A549 (cell line): Measurements from ENCODE around the gene FNTB. TPM values are rescaled to one million over a fixed set of nuclear protein-coding genes. Genes with fewer than 3 reads are reported as not detected.

Experiments
- ATAC-seq, 2 experiments: fragments of 200-7000 bp in 1 of 2; fragments of >200 bp in 1 of 2; cut with Nextera tagmentation in 1 of 2; cut with Tn5 transposase in 1 of 2; 3 replicates each; pipeline versions ENCODE4 v1.8.0 to v1.9.1; 2018 to 2020; ENCODE audit warnings: mild to moderate bottlenecking in 1 of 2, moderate library complexity in 1 of 2
- CTCF ChIA-PET: fragments of 300-600 bp; sonication (Branson Sonifier 250); formaldehyde crosslinking; extraction: SDS; loops from one replicate; lab custom pipeline; 2021; ENCODE audit warnings: antibody characterized with exemption, inconsistent platforms; lab: Yijun Ruan, JAX
- POLR2A ChIA-PET: fragments of 350-600 bp; formaldehyde crosslinking; extraction: SDS; loops from one replicate; lab custom pipeline; 2021; ENCODE audit warnings: antibody characterized with exemption, inconsistent platforms; lab: Yijun Ruan, JAX
- DNase-seq, 2 experiments: peaks; one replicate each; pipeline versions ENCODE4 v3.0.0 to v3.0.0-alpha.2; 2011 to 2016; ENCODE audit warnings: low read depth in 1 of 2, low spot score in 1 of 2
- FAIRE-seq: peaks from 2 replicates; lab custom pipeline; 2011; peaks lifted over from hg19 to GRCh38; lab: Jason Lieb, UNC
- H3K27ac ChIP-seq, 2 experiments: fragments of >200 bp; sonication (Bioruptor Twin); formaldehyde crosslinking; 3 replicates each; pipeline ENCODE4 v1.5.1; 2016 to 2017
- H3K4me1 ChIP-seq: fragments of >200 bp; sonication (Bioruptor Twin); formaldehyde crosslinking; 3 replicates; pipeline ENCODE4 v1.6.1; 2016
- H3K4me2 ChIP-seq: fragments of >200 bp; sonication (Bioruptor Twin); formaldehyde crosslinking; 3 replicates; pipeline ENCODE4 v1.6.1; 2016
- H3K4me3 ChIP-seq: fragments of >200 bp; sonication (Bioruptor Twin); formaldehyde crosslinking; 3 replicates; pipeline ENCODE4 v1.5.1; 2016
- H3K9me3 ChIP-seq: fragments of >200 bp; sonication (Bioruptor Twin); formaldehyde crosslinking; 3 replicates; pipeline ENCODE4 v1.6.1; 2016
- CEBPB ChIP-seq, 2 experiments: fragments of >200 bp in 1 of 2; sonication (Bioruptor Twin) in 1 of 2; formaldehyde crosslinking in 1 of 2; IDR thresholded peaks; 2 replicates each; pipeline ENCODE4 v1.6.1; 2012 to 2016
- EHF ChIP-seq: fragments of 250-450 bp; sonication (Bioruptor Pico); IDR thresholded peaks from 2 replicates; pipeline ENCODE4 v1.5.0; 2020; ENCODE audit warnings: mild to moderate bottlenecking
- ESRRA ChIP-seq: fragments of 150-350 bp; IDR thresholded peaks from 2 replicates; pipeline ENCODE4 v1.6.1; 2014; ENCODE audit warnings: mild to moderate bottlenecking, low read length, borderline replicate concordance
- FOXS1 ChIP-seq: fragments of 250-450 bp; sonication (Bioruptor Pico); IDR thresholded peaks from 2 replicates; pipeline ENCODE4 v1.5.0; 2020; ENCODE audit warnings: mild to moderate bottlenecking, moderate library complexity
- HDAC2 ChIP-seq: fragments of 200-600 bp; sonication (generic); IDR thresholded peaks from 2 replicates; pipeline ENCODE4 v1.6.1; 2016
- HEYL ChIP-seq: fragments of 250-450 bp; sonication (Bioruptor Pico); IDR thresholded peaks from 2 replicates; pipeline ENCODE4 v1.8.0; 2021; ENCODE audit warnings: mild to moderate bottlenecking, moderate library complexity
- HOXA7 ChIP-seq: fragments of 250-450 bp; sonication (Bioruptor Pico); IDR thresholded peaks from 2 replicates; pipeline ENCODE4 v1.5.0; 2020; ENCODE audit warnings: mild to moderate bottlenecking, moderate library complexity
- HOXB13 ChIP-seq: fragments of 250-450 bp; sonication (Bioruptor Pico); IDR thresholded peaks from 2 replicates; pipeline ENCODE4 v1.5.0; 2020; ENCODE audit warnings: low read depth, mild to moderate bottlenecking, moderate library complexity
- JUN ChIP-seq, 2 experiments: fragments of >200 bp; sonication (Bioruptor Twin); formaldehyde crosslinking; IDR thresholded peaks; 2 replicates in 1 of 2; 3 replicates in 1 of 2; pipeline ENCODE4 v1.6.1; 2016 to 2017
- JUNB ChIP-seq: fragments of >200 bp; sonication (Bioruptor Twin); formaldehyde crosslinking; IDR thresholded peaks from 2 replicates; pipeline ENCODE4 v1.6.1; 2016
- KDM1A ChIP-seq: fragments of 200-600 bp; sonication (generic); IDR thresholded peaks from 2 replicates; pipeline ENCODE4 v1.6.1; 2016; ENCODE audit warnings: low read depth, mild to moderate bottlenecking
- MAFK ChIP-seq: fragments of 450-650 bp; IDR thresholded peaks from 2 replicates; pipeline ENCODE4 v1.6.1; 2014; ENCODE audit not compliant: partially characterized antibody
- RAD21 ChIP-seq, 2 experiments: fragments of >200 bp in 1 of 2; sonication (Bioruptor Twin) in 1 of 2; formaldehyde crosslinking in 1 of 2; IDR thresholded peaks in 1 of 2; conservative IDR thresholded peaks in 1 of 2; 2 replicates in 1 of 2; 3 replicates in 1 of 2; pipeline ENCODE4 v1.6.1; 2012 to 2018; ENCODE audit warnings: inconsistent platforms in 1 of 2
- SREBF2 ChIP-seq: fragments of 450-650 bp; IDR thresholded peaks from 2 replicates; pipeline ENCODE4 v1.6.1; 2014; ENCODE audit warnings: mild to moderate bottlenecking, moderate library complexity
- ZC3H11A ChIP-seq: fragments of 450-650 bp; IDR thresholded peaks from 2 replicates; pipeline ENCODE4 v1.6.1; 2014; ENCODE audit warnings: antibody characterized with exemption, mild to moderate bottlenecking
- ZFP36 ChIP-seq: fragments of 450-650 bp; IDR thresholded peaks from 2 replicates; pipeline ENCODE4 v1.6.1; 2014; ENCODE audit warnings: borderline replicate concordance; ENCODE audit not compliant: partially characterized antibody
- ZSCAN20 ChIP-seq: fragments of 250-450 bp; sonication (Bioruptor Pico); IDR thresholded peaks from 2 replicates; pipeline ENCODE4 v1.8.0; 2022; ENCODE audit warnings: mild to moderate bottlenecking, moderate library complexity
- WGBS: methylation state at CpG from one replicate; pipeline ENCODE4 v1.1.6; 2017; ENCODE audit errors: missing lambda C conversion rate; 5-methylcytosine and 5-hydroxymethylcytosine counted together
- polyA plus RNA-seq, 4 experiments: library from polyadenylated mRNA; depleted of rRNA in 3 of 4; stranded (reverse); fragments of >200 nt; fragmentation: RNase III in 1 of 4; extraction: RNeasy Plus Mini Kit Qiagen cat#74134 plus additional on column Dnase treatment in 1 of 4; gene quantifications; 2 replicates in 3 of 4; 3 replicates in 1 of 4; pipeline ENCODE4 v1.2.3, GENCODE V29; 2011 to 2017
- TF ChIP-seq, protein P1 (sequence below): fragments of >200 bp; sonication (Bioruptor Twin); formaldehyde crosslinking; IDR thresholded peaks from 2 replicates; pipeline ENCODE4 v1.6.1; 2016
- TF ChIP-seq, protein P2 (sequence below): IDR thresholded peaks from 2 replicates; pipeline ENCODE4 v1.6.1; 2012; ENCODE audit warnings: low read depth, borderline replicate concordance
- TF ChIP-seq, protein P3 (sequence below): fragments of 150-350 bp; IDR thresholded peaks from 2 replicates; pipeline ENCODE4 v1.6.1; 2014; ENCODE audit warnings: low read depth, mild to moderate bottlenecking, low read length
- TF ChIP-seq, protein P4 (sequence below): fragments of >200 bp; sonication (Bioruptor Twin); formaldehyde crosslinking; IDR thresholded peaks from 3 replicates; pipeline ENCODE4 v1.5.1; 2016
- TF ChIP-seq, protein P5 (sequence below): fragments of 450-650 bp; IDR thresholded peaks from 2 replicates; pipeline ENCODE4 v1.6.1; 2014; ENCODE audit warnings: antibody characterized with exemption
- TF ChIP-seq, protein P6 (sequence below): fragments of 200-600 bp; sonication (generic); IDR thresholded peaks from 2 replicates; pipeline ENCODE4 v1.6.1; 2016; ENCODE audit warnings: antibody characterized with exemption, mild to moderate bottlenecking, moderate library complexity

The FNTB gene
- polyA plus RNA-seq, 2 of the 4 experiments (the other 2 are of a cell fraction): 28.5 to 41.9 TPM

DNA sequence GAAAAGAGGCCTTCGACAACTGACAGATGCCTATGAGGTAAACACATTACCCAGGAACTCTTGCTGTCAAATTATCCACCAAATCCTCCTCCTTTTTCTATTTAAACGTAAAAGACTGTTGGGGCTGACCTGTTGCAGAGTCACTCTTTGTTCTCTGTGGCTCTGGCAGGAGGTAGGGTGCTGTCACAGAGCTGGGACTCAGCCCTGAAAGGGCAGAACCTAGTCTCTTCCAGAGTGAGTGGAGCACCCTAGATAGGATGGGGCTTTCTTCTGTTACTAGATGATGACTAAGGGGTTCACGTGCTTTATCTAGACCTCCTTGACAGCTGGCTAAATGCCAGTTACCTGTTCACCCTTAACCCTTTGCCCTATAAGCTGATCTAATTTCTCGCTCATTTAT lies 25.7 kb downstream of the FNTB start:
- H3K4me1 ChIP-seq: no peaks in the 10 kb centered on the region
- ATAC-seq (no peak), FAIRE-seq (no peak), DNase-seq (no peak)
- ChIA-PET POLR2A (no interaction called here), CTCF (no interaction called here)
- H3K9me3 ChIP-seq: no peaks in the 10 kb centered on the region
- no peak overlapping the region for H3K4me2 ChIP-seq
- TF ChIP-seq, protein P1, sequence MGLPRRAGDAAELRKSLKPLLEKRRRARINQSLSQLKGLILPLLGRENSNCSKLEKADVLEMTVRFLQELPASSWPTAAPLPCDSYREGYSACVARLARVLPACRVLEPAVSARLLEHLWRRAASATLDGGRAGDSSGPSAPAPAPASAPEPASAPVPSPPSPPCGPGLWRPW: no peak
- TF ChIP-seq ZC3H11A (no peak), CEBPB (IDR thresholded peaks at IDR 0.05) (no peak), SREBF2 (no peak), ZSCAN20 (CRISPR knock-in tag) (no peak), KDM1A (no peak), HOXA7 (CRISPR knock-in tag) (no peak), RAD21 (conservative IDR thresholded peaks at IDR 0.05 in 1 of 2, IDR thresholded peaks at IDR 0.05 in 1 of 2) (no peak)
- WGBS: 77% methylated on average over 4 of the region's 4 CpGs
- no peak overlapping the region for H3K27ac ChIP-seq
- no peak overlapping the region for H3K4me3 ChIP-seq

DNA sequence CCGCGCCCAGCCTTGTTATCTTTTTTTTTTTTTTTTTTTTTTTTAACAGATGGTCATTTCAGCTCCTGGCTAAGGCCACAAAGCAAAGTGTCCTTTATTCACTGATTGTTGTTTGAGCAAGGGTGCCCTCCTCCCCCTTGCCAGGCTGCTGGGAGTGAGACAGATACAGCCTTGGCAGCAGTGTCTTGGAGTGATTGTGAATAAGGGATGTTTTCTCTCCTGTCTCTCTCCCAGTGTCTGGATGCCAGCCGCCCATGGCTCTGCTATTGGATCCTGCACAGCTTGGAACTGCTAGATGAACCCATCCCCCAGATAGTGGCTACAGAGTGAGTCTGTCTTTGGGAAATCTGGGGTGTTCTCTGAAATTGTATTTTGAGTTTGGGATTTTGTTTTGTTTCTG lies 28.7 kb downstream of the FNTB start:
- 98% methylated on average over 3 of the region's 3 CpGs for WGBS
- ChIA-PET POLR2A (no interaction called here), CTCF (interaction anchor here (0.7 to 3.9 kb wide), 4 partner anchors 9 to 38 kb away, joined by 3 to 21 read pairs (median 6); partner anchors contain the start of gene FNTB)

DNA sequence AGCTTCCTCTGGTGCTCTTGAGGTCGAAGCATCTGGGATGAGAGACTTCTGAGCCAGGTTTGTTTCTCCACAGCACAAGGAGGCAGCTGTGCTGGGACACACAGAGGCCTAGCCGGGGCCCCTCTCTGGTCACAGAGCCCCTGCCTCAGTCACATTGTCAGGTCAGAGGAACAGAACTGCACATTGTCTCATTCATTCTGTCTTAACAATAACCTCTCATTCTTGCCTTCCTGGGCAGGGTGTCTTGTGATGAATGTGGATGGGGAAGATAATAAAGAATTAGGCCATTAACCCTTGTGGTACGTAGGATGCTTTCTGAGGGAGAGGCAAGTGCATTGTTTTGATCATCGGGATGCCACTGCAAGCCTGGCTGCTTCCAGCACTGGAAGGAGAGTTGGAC lies 29.8 kb downstream of the FNTB start:
- FAIRE-seq: no peak
- Histone ChIP-seq H3K4me3 (no peak overlapping the region), H3K4me2 (no peak overlapping the region), H3K9me3 (no peaks in the 10 kb centered on the region), H3K27ac (no peak overlapping the region), H3K4me1 (no peaks in the 10 kb centered on the region)
- TF ChIP-seq HEYL: no peak
- TF ChIP-seq JUN (IDR thresholded peaks at IDR 0.05): no peak
- TF ChIP-seq, protein P2, sequence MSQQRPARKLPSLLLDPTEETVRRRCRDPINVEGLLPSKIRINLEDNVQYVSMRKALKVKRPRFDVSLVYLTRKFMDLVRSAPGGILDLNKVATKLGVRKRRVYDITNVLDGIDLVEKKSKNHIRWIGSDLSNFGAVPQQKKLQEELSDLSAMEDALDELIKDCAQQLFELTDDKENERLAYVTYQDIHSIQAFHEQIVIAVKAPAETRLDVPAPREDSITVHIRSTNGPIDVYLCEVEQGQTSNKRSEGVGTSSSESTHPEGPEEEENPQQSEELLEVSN: no peak
- TF ChIP-seq, protein P3, sequence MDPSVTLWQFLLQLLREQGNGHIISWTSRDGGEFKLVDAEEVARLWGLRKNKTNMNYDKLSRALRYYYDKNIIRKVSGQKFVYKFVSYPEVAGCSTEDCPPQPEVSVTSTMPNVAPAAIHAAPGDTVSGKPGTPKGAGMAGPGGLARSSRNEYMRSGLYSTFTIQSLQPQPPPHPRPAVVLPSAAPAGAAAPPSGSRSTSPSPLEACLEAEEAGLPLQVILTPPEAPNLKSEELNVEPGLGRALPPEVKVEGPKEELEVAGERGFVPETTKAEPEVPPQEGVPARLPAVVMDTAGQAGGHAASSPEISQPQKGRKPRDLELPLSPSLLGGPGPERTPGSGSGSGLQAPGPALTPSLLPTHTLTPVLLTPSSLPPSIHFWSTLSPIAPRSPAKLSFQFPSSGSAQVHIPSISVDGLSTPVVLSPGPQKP: no peak
- TF ChIP-seq FOXS1 (CRISPR knock-in tag): no peak
- TF ChIP-seq EHF (CRISPR knock-in tag): no peak
- TF ChIP-seq, protein P4, sequence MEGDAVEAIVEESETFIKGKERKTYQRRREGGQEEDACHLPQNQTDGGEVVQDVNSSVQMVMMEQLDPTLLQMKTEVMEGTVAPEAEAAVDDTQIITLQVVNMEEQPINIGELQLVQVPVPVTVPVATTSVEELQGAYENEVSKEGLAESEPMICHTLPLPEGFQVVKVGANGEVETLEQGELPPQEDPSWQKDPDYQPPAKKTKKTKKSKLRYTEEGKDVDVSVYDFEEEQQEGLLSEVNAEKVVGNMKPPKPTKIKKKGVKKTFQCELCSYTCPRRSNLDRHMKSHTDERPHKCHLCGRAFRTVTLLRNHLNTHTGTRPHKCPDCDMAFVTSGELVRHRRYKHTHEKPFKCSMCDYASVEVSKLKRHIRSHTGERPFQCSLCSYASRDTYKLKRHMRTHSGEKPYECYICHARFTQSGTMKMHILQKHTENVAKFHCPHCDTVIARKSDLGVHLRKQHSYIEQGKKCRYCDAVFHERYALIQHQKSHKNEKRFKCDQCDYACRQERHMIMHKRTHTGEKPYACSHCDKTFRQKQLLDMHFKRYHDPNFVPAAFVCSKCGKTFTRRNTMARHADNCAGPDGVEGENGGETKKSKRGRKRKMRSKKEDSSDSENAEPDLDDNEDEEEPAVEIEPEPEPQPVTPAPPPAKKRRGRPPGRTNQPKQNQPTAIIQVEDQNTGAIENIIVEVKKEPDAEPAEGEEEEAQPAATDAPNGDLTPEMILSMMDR: no peak
- TF ChIP-seq, protein P5, sequence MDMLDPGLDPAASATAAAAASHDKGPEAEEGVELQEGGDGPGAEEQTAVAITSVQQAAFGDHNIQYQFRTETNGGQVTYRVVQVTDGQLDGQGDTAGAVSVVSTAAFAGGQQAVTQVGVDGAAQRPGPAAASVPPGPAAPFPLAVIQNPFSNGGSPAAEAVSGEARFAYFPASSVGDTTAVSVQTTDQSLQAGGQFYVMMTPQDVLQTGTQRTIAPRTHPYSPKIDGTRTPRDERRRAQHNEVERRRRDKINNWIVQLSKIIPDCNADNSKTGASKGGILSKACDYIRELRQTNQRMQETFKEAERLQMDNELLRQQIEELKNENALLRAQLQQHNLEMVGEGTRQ: no peak
- TF ChIP-seq HOXB13: no peak
- TF ChIP-seq HDAC2: no peak
- no peak for TF ChIP-seq JUNB
- no peak for DNase-seq
- no peak for ATAC-seq
- CTCF ChIA-PET: interaction anchor here (0.9 to 3.9 kb wide), 3 partner anchors 10 to 30 kb away, joined by 4 to 21 read pairs (median 8); partner anchors contain the start of gene FNTB
- 90% methylated on average over 4 of the region's 4 CpGs for WGBS
- POLR2A ChIA-PET: no interaction called here

More for the DNA sequence above, 28.7 kb downstream of the FNTB start:
- H3K4me3 ChIP-seq: no peak overlapping the region
- DNase-seq (no peak), FAIRE-seq (no peak), ATAC-seq (no peak)
- no peak overlapping the region for H3K27ac ChIP-seq
- TF ChIP-seq ZFP36 (no peak), HDAC2 (no peak), JUNB (no peak), EHF (CRISPR knock-in tag) (no peak), ESRRA (no peak), MAFK (no peak)
- TF ChIP-seq, protein P3: no peak
- TF ChIP-seq, protein P6, sequence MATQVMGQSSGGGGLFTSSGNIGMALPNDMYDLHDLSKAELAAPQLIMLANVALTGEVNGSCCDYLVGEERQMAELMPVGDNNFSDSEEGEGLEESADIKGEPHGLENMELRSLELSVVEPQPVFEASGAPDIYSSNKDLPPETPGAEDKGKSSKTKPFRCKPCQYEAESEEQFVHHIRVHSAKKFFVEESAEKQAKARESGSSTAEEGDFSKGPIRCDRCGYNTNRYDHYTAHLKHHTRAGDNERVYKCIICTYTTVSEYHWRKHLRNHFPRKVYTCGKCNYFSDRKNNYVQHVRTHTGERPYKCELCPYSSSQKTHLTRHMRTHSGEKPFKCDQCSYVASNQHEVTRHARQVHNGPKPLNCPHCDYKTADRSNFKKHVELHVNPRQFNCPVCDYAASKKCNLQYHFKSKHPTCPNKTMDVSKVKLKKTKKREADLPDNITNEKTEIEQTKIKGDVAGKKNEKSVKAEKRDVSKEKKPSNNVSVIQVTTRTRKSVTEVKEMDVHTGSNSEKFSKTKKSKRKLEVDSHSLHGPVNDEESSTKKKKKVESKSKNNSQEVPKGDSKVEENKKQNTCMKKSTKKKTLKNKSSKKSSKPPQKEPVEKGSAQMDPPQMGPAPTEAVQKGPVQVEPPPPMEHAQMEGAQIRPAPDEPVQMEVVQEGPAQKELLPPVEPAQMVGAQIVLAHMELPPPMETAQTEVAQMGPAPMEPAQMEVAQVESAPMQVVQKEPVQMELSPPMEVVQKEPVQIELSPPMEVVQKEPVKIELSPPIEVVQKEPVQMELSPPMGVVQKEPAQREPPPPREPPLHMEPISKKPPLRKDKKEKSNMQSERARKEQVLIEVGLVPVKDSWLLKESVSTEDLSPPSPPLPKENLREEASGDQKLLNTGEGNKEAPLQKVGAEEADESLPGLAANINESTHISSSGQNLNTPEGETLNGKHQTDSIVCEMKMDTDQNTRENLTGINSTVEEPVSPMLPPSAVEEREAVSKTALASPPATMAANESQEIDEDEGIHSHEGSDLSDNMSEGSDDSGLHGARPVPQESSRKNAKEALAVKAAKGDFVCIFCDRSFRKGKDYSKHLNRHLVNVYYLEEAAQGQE: no peak
- no peaks in the 10 kb centered on the region for H3K9me3 ChIP-seq
- H3K4me2 ChIP-seq: no peak overlapping the region
- no peaks in the 10 kb centered on the region for H3K4me1 ChIP-seq
